Gastrocnemius medialis (tissue), 4 donors: ENCODE results near the gene SDCCAG8. TPM values are rescaled to one million over a fixed set of nuclear protein-coding genes. Genes with fewer than 3 reads are reported as not detected.

Experiments
- ATAC-seq, 2 donors: fragments of 150-250 bp; one replicate each; pipeline ENCODE4 v1.9.1; 2016
- DNase-seq, 2 donors: peaks; one replicate each; pipeline ENCODE4 v3.0.0-alpha.2; 2019
- H3K27ac ChIP-seq, 4 donors: fragments of 200-600 bp; sonication (generic); 1 replicate in 1 of 4; 2 replicates in 3 of 4; pipeline ENCODE4 v1.5.1; 2016 to 2018; ENCODE audit warnings: mild to moderate bottlenecking in 2 of 4, moderate library complexity in 1 of 4
- H3K27me3 ChIP-seq, 3 donors: fragments of 200-600 bp; sonication (generic) in 2 of 3; 1 replicate in 1 of 3; 2 replicates in 2 of 3; pipeline versions ENCODE4 v1.5.1 to v1.6.0; 2016 to 2019; ENCODE audit warnings: mild to moderate bottlenecking in 1 of 3, moderate library complexity in 1 of 3
- H3K36me3 ChIP-seq, 2 donors: fragments of 200-600 bp; sonication (generic) in 1 of 2; one replicate each; pipeline ENCODE4 v1.5.1; 2017 to 2018
- H3K4me1 ChIP-seq, 2 donors: fragments of 200-600 bp; sonication (generic) in 1 of 2; one replicate each; pipeline ENCODE4 v1.5.1; 2016 to 2017; ENCODE audit warnings: mild to moderate bottlenecking in 2 of 2
- H3K4me3 ChIP-seq, 4 donors: fragments of 200-600 bp; sonication (generic) in 3 of 4; 1 replicate in 1 of 4; 2 replicates in 3 of 4; pipeline ENCODE4 v1.5.1; 2016 to 2019; ENCODE audit warnings: mild to moderate bottlenecking in 2 of 4
- H3K9me3 ChIP-seq, 3 donors: fragments of 200-600 bp; sonication (generic) in 2 of 3; 1 replicate in 1 of 3; 2 replicates in 2 of 3; pipeline ENCODE4 v1.5.1; 2016 to 2019
- CTCF ChIP-seq, 5 experiments: fragments of 450-650 bp in 3 of 5; fragments of 200-600 bp in 2 of 5; sonication (generic) in 2 of 5; IDR thresholded peaks in 4 of 5; conservative IDR thresholded peaks in 1 of 5; 1 replicate in 4 of 5; 2 replicates in 1 of 5; pipeline ENCODE4 v1.5.1; 2016 to 2019; ENCODE audit warnings: antibody characterized with exemption in 5 of 5, mild to moderate bottlenecking in 3 of 5, moderate library complexity in 3 of 5
- POLR2A ChIP-seq, 2 donors: fragments of 450-650 bp; IDR thresholded peaks; one replicate each; pipeline ENCODE4 v1.6.1; 2017; ENCODE audit warnings: antibody characterized with exemption in 2 of 2, mild to moderate bottlenecking in 2 of 2, moderate library complexity in 2 of 2
- in situ Hi-C, 4 donors: fragments of 200-750 bp; cut with MboI; loops; one replicate each; pipeline versions ENCODE4 v1.15.0 to v1.8.0; 2017; ENCODE audit warnings: low sequenced_read_pairs in 4 of 4
- intact Hi-C: fragments of 100-400 bp; cut with DNase I; formaldehyde crosslinking; loops from one replicate; pipeline ENCODE4 v1.15.1; 2023; ENCODE audit warnings: low total_unique reads
- total RNA-seq, 4 donors: library from RNA; depleted of rRNA; stranded (reverse); fragments of >200 nt; gene quantifications; one replicate each; pipeline versions ENCODE4 v1.1.0 to v1.2.3, GENCODE V29; 2016

Gene SDCCAG8
- total RNA-seq, 4 donors from 2014 or later, result 12.3 to 33.9 (median 26.1) TPM

- in situ Hi-C loops, result loop anchor here in 3 of 4 donors (10.0 to 25.0 kb wide), 3 partner anchors 186 to 869 kb away; no protein-coding TSS in a partner anchor
- H3K27ac ChIP-seq, result no peak overlapping the region
Measured at GRCh38 chr1:243323491-243323890, 67.7 kb downstream of the SDCCAG8 start.

GRCh38 chr1:243325305-243325890 is 69.6 kb downstream of the SDCCAG8 start:
- peaks cover 0 to 1% of the 10 kb centered on the region in 2 donors for H3K36me3 ChIP-seq
- no peaks in the 10 kb centered on the region for H3K4me1 ChIP-seq
- TF ChIP-seq CTCF (IDR thresholded peaks at IDR 0.05 in 4 of 5, conservative IDR thresholded peaks at IDR 0.05 in 1 of 5) (peak; percentile 63 to 84 (median 81)), POLR2A (IDR thresholded peaks at IDR 0.05) (no peak)
- H3K9me3 ChIP-seq, result no peaks in the 10 kb centered on the region
- in situ Hi-C loops, result loop anchor here in 2 of 4 donors (10.0 to 25.0 kb wide), 3 partner anchors 437 to 871 kb away; no protein-coding TSS in a partner anchor
- peak in 1 of 2 donors; percentile 46 for ATAC-seq
- intact Hi-C loops, result loop anchor here (10.0 kb wide), 1 partner anchor 1701 kb away; no protein-coding TSS in a partner anchor
- H3K27me3 ChIP-seq, result no peaks in the 10 kb centered on the region
- no peak overlapping the region for H3K4me3 ChIP-seq
- no peak overlapping the region for H3K27ac ChIP-seq
- DNase-seq, result no peak

More at GRCh38 chr1:243323491-243323890, 67.7 kb downstream of the SDCCAG8 start:
- intact Hi-C loops, result loop anchor here (5.0 to 10.0 kb wide), 2 partner anchors 856 to 1699 kb away; no protein-coding TSS in a partner anchor
- Histone ChIP-seq H3K4me1 (no peaks in the 10 kb centered on the region), H3K9me3 (no peaks in the 10 kb centered on the region), H3K27me3 (no peaks in the 10 kb centered on the region), H3K4me3 (no peak overlapping the region), H3K36me3 (no peaks in the 10 kb centered on the region)
- no peak for ATAC-seq
- TF ChIP-seq CTCF (IDR thresholded peaks at IDR 0.05 in 4 of 5, conservative IDR thresholded peaks at IDR 0.05 in 1 of 5) (no peak), POLR2A (IDR thresholded peaks at IDR 0.05) (no peak)
- DNase-seq, result no peak

- no peaks in the 10 kb centered on the region for H3K9me3 ChIP-seq
- peaks cover 9 to 11% of the 10 kb centered on the region in 2 donors for H3K4me1 ChIP-seq
- intact Hi-C loops (no loop called here), in situ Hi-C loops (loop anchor here in 1 of 4 donors (10.0 to 25.0 kb wide), 3 partner anchors 430 to 952 kb away; no protein-coding TSS in a partner anchor)
- DNase-seq (no peak), ATAC-seq (no peak)
- no peaks in the 10 kb centered on the region for H3K27me3 ChIP-seq
- H3K36me3 ChIP-seq, result peaks cover 0 to 33% of the 10 kb centered on the region in 2 donors
- no peak overlapping the region for H3K27ac ChIP-seq
- TF ChIP-seq CTCF (IDR thresholded peaks at IDR 0.05 in 4 of 5, conservative IDR thresholded peaks at IDR 0.05 in 1 of 5) (no peak), POLR2A (IDR thresholded peaks at IDR 0.05) (no peak)
- no peak overlapping the region for H3K4me3 ChIP-seq
Measured at GRCh38 chr1:243332440-243332839, 76.6 kb downstream of the SDCCAG8 start.

GRCh38 chr1:243335292-243335691 is 79.5 kb downstream of the SDCCAG8 start:
- ATAC-seq, result no peak
- H3K4me1 ChIP-seq, result peaks cover 10 to 13% of the 10 kb centered on the region in 2 donors
- DNase-seq, result no peak
- H3K27me3 ChIP-seq, result no peaks in the 10 kb centered on the region
- H3K27ac ChIP-seq, result no peak overlapping the region
- peaks cover 0 to 38% of the 10 kb centered on the region in 2 donors for H3K36me3 ChIP-seq
- no peak overlapping the region for H3K4me3 ChIP-seq
- intact Hi-C loops (no loop called here), in situ Hi-C loops (loop anchor here in 1 of 4 donors (10.0 to 25.0 kb wide), 3 partner anchors 427 to 950 kb away; no protein-coding TSS in a partner anchor)
- TF ChIP-seq CTCF (IDR thresholded peaks at IDR 0.05 in 4 of 5, conservative IDR thresholded peaks at IDR 0.05 in 1 of 5) (no peak), POLR2A (IDR thresholded peaks at IDR 0.05) (no peak)
- no peaks in the 10 kb centered on the region for H3K9me3 ChIP-seq
